ENCODE measurements around the gene IL31.
"Not testable (repeated sequence)": the region's sequence is repeated elsewhere in the genome, so short reads cannot be mapped to it uniquely, and the experiment has no call there.

IL31 gene

GRCh38 chr12:122203301-122204166 lies 29.5 kb upstream of the IL31 start, which contains the start of gene B3GNT4:
TSS of gene B3GNT4 (plus strand) at chr12:122203709. CDS start at chr12:122204619, 910 bp downstream.
- Histone ChIP-seq H3K4me3 (ENCODE audit: low read depth in 1 of 2, low read length in 2 of 2) (no peak within 1 kb of the TSS), H3K27ac (ENCODE audit: low read length) (no peak within 1 kb of the TSS), H3K4me1 (ENCODE audit: insufficient read depth, low read length) (no peaks in the 10 kb centered on the region), H3K79me2 (ENCODE audit: insufficient read depth, low read length) (no peaks in the 10 kb centered on the region), H3K36me3 (ENCODE audit: insufficient read depth, low read length) (peaks cover 19% of the 10 kb centered on the region), H3K9me3 (ENCODE audit: insufficient read depth, low read length, severe bottlenecking) (no peaks in the 10 kb centered on the region), H3K9ac (ENCODE audit: low read depth, low read length) (no peak within 1 kb of the TSS), H4K20me1 (ENCODE audit: insufficient read depth, low read length) (peaks cover 8% of the 10 kb centered on the region; the same call in 1 of the 2 replicates), H2AFZ (ENCODE audit: low read depth, low read length) (no peak within 1 kb of the TSS), H3K4me2 (ENCODE audit: insufficient read depth, low read length) (no peak within 1 kb of the TSS), H3K27me3 (ENCODE audit: insufficient read depth, low read length, poor library complexity) (no peaks in the 10 kb centered on the region)
- DNase-seq = no peak
- no peak for ATAC-seq (ENCODE audit: insufficient read depth, low read depth)
- no peak for TF ChIP-seq EZH2 (IDR thresholded peaks at IDR 0.05; ENCODE audit: borderline replicate concordance, low read depth, low read length, severe bottlenecking)

GRCh38 chr12:122202811-122203210 lies 28.8 kb upstream of the IL31 start:
- peaks cover 12% of the 10 kb centered on the region for H3K36me3 ChIP-seq (ENCODE audit: insufficient read depth, low read length)
- H4K20me1 ChIP-seq (ENCODE audit: insufficient read depth, low read length); ATAC-seq (ENCODE audit: insufficient read depth, low read depth); H3K4me3 ChIP-seq (ENCODE audit: low read depth in 1 of 2, low read length in 2 of 2); H3K4me1 ChIP-seq (ENCODE audit: insufficient read depth, low read length); H3K4me2 ChIP-seq (ENCODE audit: insufficient read depth, low read length); DNase-seq; H3K9ac ChIP-seq (ENCODE audit: low read depth, low read length); H3K79me2 ChIP-seq (ENCODE audit: insufficient read depth, low read length); H3K27me3 ChIP-seq (ENCODE audit: insufficient read depth, low read length, poor library complexity); H3K27ac ChIP-seq (ENCODE audit: low read length); H3K9me3 ChIP-seq (ENCODE audit: insufficient read depth, low read length, severe bottlenecking); H2AFZ ChIP-seq (ENCODE audit: low read depth, low read length): not testable (repeated sequence)

GRCh38 chr12:122202017-122202416 lies 28.0 kb upstream of the IL31 start:
- peaks cover 8% of the 10 kb centered on the region; the same call in 1 of the 2 replicates for H4K20me1 ChIP-seq (ENCODE audit: insufficient read depth, low read length)
- H3K4me1 ChIP-seq (ENCODE audit: insufficient read depth, low read length) = no peaks in the 10 kb centered on the region
- TF ChIP-seq EZH2 (IDR thresholded peaks at IDR 0.05; ENCODE audit: borderline replicate concordance, low read depth, low read length, severe bottlenecking) = no peak
- TF ChIP-seq CTCF (IDR thresholded peaks at IDR 0.05; ENCODE audit: borderline replicate concordance, extremely low read depth, low read length, poor library complexity, severe bottlenecking) = no peak
- no peak overlapping the region for H3K4me2 ChIP-seq (ENCODE audit: insufficient read depth, low read length)
- H3K36me3 ChIP-seq (ENCODE audit: insufficient read depth, low read length) = peaks cover 4% of the 10 kb centered on the region
- H3K27ac ChIP-seq (ENCODE audit: low read length) = no peak overlapping the region
- DNase-seq (no peak), ATAC-seq (ENCODE audit: insufficient read depth, low read depth) (no peak)
- no peaks in the 10 kb centered on the region for H3K79me2 ChIP-seq (ENCODE audit: insufficient read depth, low read length)
- peaks cover 3% of the 10 kb centered on the region for H3K27me3 ChIP-seq (ENCODE audit: insufficient read depth, low read length, poor library complexity)
- no peak overlapping the region for H3K4me3 ChIP-seq (ENCODE audit: low read depth in 1 of 2, low read length in 2 of 2)
- no peak overlapping the region for H3K9ac ChIP-seq (ENCODE audit: low read depth, low read length)
- H2AFZ ChIP-seq (ENCODE audit: low read depth, low read length) = no peak overlapping the region
- no peaks in the 10 kb centered on the region for H3K9me3 ChIP-seq (ENCODE audit: insufficient read depth, low read length, severe bottlenecking)

- Histone ChIP-seq H3K4me3 (ENCODE audit: low read depth in 1 of 2, low read length in 2 of 2) (no peak overlapping the region), H3K4me2 (ENCODE audit: insufficient read depth, low read length) (no peak overlapping the region), H3K9ac (ENCODE audit: low read depth, low read length) (no peak overlapping the region), H2AFZ (ENCODE audit: low read depth, low read length) (no peak overlapping the region), H3K4me1 (ENCODE audit: insufficient read depth, low read length) (no peaks in the 10 kb centered on the region), H3K27me3 (ENCODE audit: insufficient read depth, low read length, poor library complexity) (peaks cover 3% of the 10 kb centered on the region), H4K20me1 (ENCODE audit: insufficient read depth, low read length) (peaks cover 7% of the 10 kb centered on the region; the same call in 1 of the 2 replicates), H3K9me3 (ENCODE audit: insufficient read depth, low read length, severe bottlenecking) (no peaks in the 10 kb centered on the region), H3K27ac (ENCODE audit: low read length) (no peak overlapping the region), H3K36me3 (ENCODE audit: insufficient read depth, low read length) (no peaks in the 10 kb centered on the region), H3K79me2 (ENCODE audit: insufficient read depth, low read length) (no peaks in the 10 kb centered on the region)
- TF ChIP-seq EZH2 (IDR thresholded peaks at IDR 0.05; ENCODE audit: borderline replicate concordance, low read depth, low read length, severe bottlenecking) (no peak), CTCF (IDR thresholded peaks at IDR 0.05; ENCODE audit: borderline replicate concordance, extremely low read depth, low read length, poor library complexity, severe bottlenecking) (no peak)
- ATAC-seq (ENCODE audit: insufficient read depth, low read depth) (no peak), DNase-seq (no peak)
Observed at GRCh38 chr12:122201381-122201780, 27.4 kb upstream of the IL31 start.
